ENCODE data around the gene CXXC5.

Gene CXXC5

GRCh38 chr5:139654464-139654863 is 6.3 kb downstream of the CXXC5 start:
- Mint-ChIP-seq H3K9me3 (no peaks in the 10 kb centered on the region), H3K36me3 (peaks cover 8% of the 10 kb centered on the region), H3K4me1 (peaks cover 86% of the 10 kb centered on the region), H3K4me3 (peak overlapping the region; percentile 93), H3K27ac (peak overlapping the region; percentile 29)
- no peak for DNase-seq (ENCODE audit: low spot score in 2 of 2)
- no peak for ATAC-seq

- peaks cover 81% of the 10 kb centered on the region for H3K4me1 Mint-ChIP-seq
- DNase-seq (ENCODE audit: low spot score in 2 of 2) (no peak), ATAC-seq (no peak)
- H3K27ac Mint-ChIP-seq, result peak overlapping the region; percentile 79
- H3K9me3 Mint-ChIP-seq, result no peaks in the 10 kb centered on the region
- peaks cover 8% of the 10 kb centered on the region for H3K36me3 Mint-ChIP-seq
- no peak overlapping the region for H3K4me3 Mint-ChIP-seq
These were observed 6.8 kb downstream of the CXXC5 start for GRCh38 chr5:139654871-139655491.

- Mint-ChIP-seq H3K4me3 (no peak overlapping the region), H3K36me3 (peaks cover 8% of the 10 kb centered on the region), H3K27ac (peak overlapping the region; percentile 79), H3K4me1 (peaks cover 76% of the 10 kb centered on the region), H3K9me3 (no peaks in the 10 kb centered on the region)
- DNase-seq (ENCODE audit: low spot score in 2 of 2) (no peak), ATAC-seq (no peak)
These were observed 7.7 kb downstream of the CXXC5 start for GRCh38 chr5:139655727-139656271.

GRCh38 chr5:139657363-139658321 is 9.5 kb downstream of the CXXC5 start:
- no peak for DNase-seq (ENCODE audit: low spot score in 2 of 2)
- Mint-ChIP-seq H3K4me3 (peak overlapping the region; percentile 40), H3K9me3 (no peaks in the 10 kb centered on the region), H3K27ac (peak overlapping the region; percentile 87), H3K4me1 (peaks cover 73% of the 10 kb centered on the region), H3K36me3 (peaks cover 5% of the 10 kb centered on the region)
- ATAC-seq, result no peak

- H3K4me3 Mint-ChIP-seq, result peak overlapping the region; percentile 40
- DNase-seq (ENCODE audit: low spot score in 2 of 2), result no peak
- H3K9me3 Mint-ChIP-seq, result no peaks in the 10 kb centered on the region
- H3K4me1 Mint-ChIP-seq, result peaks cover 73% of the 10 kb centered on the region
- peak overlapping the region; percentile 87 for H3K27ac Mint-ChIP-seq
- H3K36me3 Mint-ChIP-seq, result no peaks in the 10 kb centered on the region
- no peak for ATAC-seq
These were observed 10.4 kb downstream of the CXXC5 start for GRCh38 chr5:139658501-139658927.

GRCh38 chr5:139658928-139659667 is 10.9 kb downstream of the CXXC5 start:
- Mint-ChIP-seq H3K4me1 (peaks cover 71% of the 10 kb centered on the region), H3K27ac (peak overlapping the region; percentile 87), H3K9me3 (no peaks in the 10 kb centered on the region), H3K36me3 (no peaks in the 10 kb centered on the region), H3K4me3 (peak overlapping the region; percentile 40)
- ATAC-seq (no peak), DNase-seq (ENCODE audit: low spot score in 2 of 2) (no peak)

- Mint-ChIP-seq H3K36me3 (no peaks in the 10 kb centered on the region), H3K4me3 (peak overlapping the region; percentile 23), H3K9me3 (no peaks in the 10 kb centered on the region), H3K4me1 (peaks cover 70% of the 10 kb centered on the region), H3K27ac (peak overlapping the region; percentile 45)
- ATAC-seq (no peak), DNase-seq (ENCODE audit: low spot score in 2 of 2) (no peak)
These were observed 11.5 kb downstream of the CXXC5 start for GRCh38 chr5:139659695-139660101.

- no peak for DNase-seq (ENCODE audit: low spot score in 2 of 2)
- Mint-ChIP-seq H3K4me3 (peak overlapping the region; percentile 23), H3K9me3 (no peaks in the 10 kb centered on the region), H3K36me3 (no peaks in the 10 kb centered on the region), H3K4me1 (peaks cover 67% of the 10 kb centered on the region), H3K27ac (peak overlapping the region; percentile 45)
- no peak for ATAC-seq
These were observed 12.2 kb downstream of the CXXC5 start for GRCh38 chr5:139660105-139660922.

GRCh38 chr5:139660923-139661814 is 13.0 kb downstream of the CXXC5 start:
- DNase-seq (ENCODE audit: low spot score in 2 of 2), result no peak
- H3K4me1 Mint-ChIP-seq, result peaks cover 65% of the 10 kb centered on the region
- peak; percentile 78 for ATAC-seq

GRCh38 chr5:139662617-139663016 is 14.5 kb downstream of the CXXC5 start:
- Mint-ChIP-seq H3K4me3 (no peak overlapping the region), H3K27ac (peak overlapping the region; percentile 12), H3K36me3 (peaks cover 4% of the 10 kb centered on the region), H3K4me1 (peaks cover 72% of the 10 kb centered on the region), H3K9me3 (no peaks in the 10 kb centered on the region)
- DNase-seq (ENCODE audit: low spot score in 2 of 2) (no peak), ATAC-seq (peak; percentile 52)

More at GRCh38 chr5:139660923-139661814, 13.0 kb downstream of the CXXC5 start:
- Mint-ChIP-seq H3K36me3 (no peaks in the 10 kb centered on the region), H3K9me3 (no peaks in the 10 kb centered on the region), H3K4me3 (peak overlapping the region; percentile 43), H3K27ac (peak overlapping the region; percentile 90)

GRCh38 chr5:139663207-139664085 is 15.3 kb downstream of the CXXC5 start:
- Mint-ChIP-seq H3K4me1 (peaks cover 69% of the 10 kb centered on the region), H3K27ac (peak overlapping the region; percentile 12), H3K4me3 (no peak overlapping the region), H3K9me3 (no peaks in the 10 kb centered on the region), H3K36me3 (peaks cover 6% of the 10 kb centered on the region)
- ATAC-seq, result no peak
- DNase-seq (ENCODE audit: low spot score in 2 of 2), result no peak

GRCh38 chr5:139664086-139664693 is 16.0 kb downstream of the CXXC5 start:
- DNase-seq (ENCODE audit: low spot score in 2 of 2) (no peak), ATAC-seq (peak; percentile 3)
- Mint-ChIP-seq H3K4me1 (peaks cover 67% of the 10 kb centered on the region), H3K27ac (no peak overlapping the region), H3K9me3 (no peaks in the 10 kb centered on the region), H3K36me3 (peaks cover 6% of the 10 kb centered on the region), H3K4me3 (no peak overlapping the region)

All from stimulated activated effector memory CD8-positive, alpha-beta T cell treated with anti-CD3 and anti-CD28 coated beads, Interleukin-12 subunit alpha, Interleukin-12 subunit beta, amount 100 ng/mL, for 72 hours (primary cell).